ENCODE measurements around the gene IL1RAPL1. TPM values are rescaled to one million over a fixed set of nuclear protein-coding genes. Genes with fewer than 3 reads are reported as not detected.

The IL1RAPL1 gene
- total and polyA plus RNA-seq, 2 donors (not counting 3 experiments of a cell fraction or from before 2014, with no cell fraction given), result 0.79 to 1.3 TPM

- Histone ChIP-seq H3K9me1 (replicated peaks; ENCODE audit: control insufficient read depth, extremely low read depth, insufficient read depth, low read length) (no peaks in the 10 kb centered on the region), H3K4me3 (replicated peaks in 1 of 3; ENCODE audit: insufficient read depth in 1 of 3, low read depth in 1 of 3, low read length in 3 of 3) (no peak overlapping the region), H4K20me1 (replicated peaks; ENCODE audit: control insufficient read depth, extremely low read depth, insufficient read depth, low read length) (no peaks in the 10 kb centered on the region), H3K36me3 (ENCODE audit: control insufficient read depth in 2 of 2, extremely low read depth in 1 of 2, insufficient read depth in 2 of 2, low read length in 2 of 2) (no peaks in the 10 kb centered on the region), H3K27me3 (ENCODE audit: control insufficient read depth in 2 of 2, insufficient read depth in 2 of 2, low read length in 2 of 2) (no peaks in the 10 kb centered on the region), H3K9me3 (replicated peaks; ENCODE audit: control insufficient read depth, insufficient read depth, low read length) (no peaks in the 10 kb centered on the region), H3K79me2 (ENCODE audit: control insufficient read depth, insufficient read depth, low read length) (no peaks in the 10 kb centered on the region), H2AFZ (ENCODE audit: low read depth, low read length) (no peak overlapping the region), H3K4me1 (ENCODE audit: control insufficient read depth, extremely low read depth, insufficient read depth, low read length) (no peaks in the 10 kb centered on the region), H3K9ac (replicated peaks; ENCODE audit: extremely low read depth, insufficient read depth, low read length) (no peak overlapping the region), H3K27ac (ENCODE audit: insufficient read depth, low read depth, low read length) (no peak overlapping the region), H3K4me2 (ENCODE audit: insufficient read depth, low read length) (no peak overlapping the region)
- TF ChIP-seq FOS (IDR thresholded peaks at IDR 0.05; ENCODE audit: borderline replicate concordance, insufficient read depth, low read length) (no peak), JUN (IDR thresholded peaks at IDR 0.05; ENCODE audit: borderline replicate concordance, insufficient read depth, insufficient read length, low read depth) (no peak)
- CTCF ChIA-PET, result no interaction called here
- DNase-seq (ENCODE audit: low read depth, low spot score) (no peak), FAIRE-seq (no peak)
- intact Hi-C loops (cut with micrococcal nuclease), result no loop called here
- BruUV-seq (replicated peaks), result no TSS peak
- dilution Hi-C loops (cut with MboI; ENCODE audit: extremely low pct_ligation_motif_present, low sequenced_read_pairs), result no loop called here
- POLR2A ChIA-PET, result no interaction called here
Observed at GRCh38 chrX:28552882-28553829, 34.1 kb upstream of the IL1RAPL1 start.

GRCh38 chrX:28576117-28576516 lies 11.1 kb upstream of the IL1RAPL1 start:
- FAIRE-seq, result no peak
- H3K9me3 ChIP-seq (replicated peaks; ENCODE audit: control insufficient read depth, insufficient read depth, low read length), result no peaks in the 10 kb centered on the region
- no peaks in the 10 kb centered on the region for H3K4me1 ChIP-seq (ENCODE audit: control insufficient read depth, extremely low read depth, insufficient read depth, low read length)
- H3K4me3 ChIP-seq (replicated peaks in 1 of 3; ENCODE audit: insufficient read depth in 1 of 3, low read depth in 1 of 3, low read length in 3 of 3), result no peak overlapping the region
- H2AFZ ChIP-seq (ENCODE audit: low read depth, low read length), result no peak overlapping the region
- dilution Hi-C loops (cut with MboI; ENCODE audit: extremely low pct_ligation_motif_present, low sequenced_read_pairs) (no loop called here), intact Hi-C loops (cut with micrococcal nuclease) (no loop called here)
- no peaks in the 10 kb centered on the region for H4K20me1 ChIP-seq (replicated peaks; ENCODE audit: control insufficient read depth, extremely low read depth, insufficient read depth, low read length)
- no peak overlapping the region for H3K9ac ChIP-seq (replicated peaks; ENCODE audit: extremely low read depth, insufficient read depth, low read length)
- no peaks in the 10 kb centered on the region for H3K36me3 ChIP-seq (ENCODE audit: control insufficient read depth in 2 of 2, extremely low read depth in 1 of 2, insufficient read depth in 2 of 2, low read length in 2 of 2)
- H3K9me1 ChIP-seq (replicated peaks; ENCODE audit: control insufficient read depth, extremely low read depth, insufficient read depth, low read length), result no peaks in the 10 kb centered on the region
- no TSS peak for BruUV-seq (replicated peaks)
- TF ChIP-seq POLR2AphosphoS5 (IDR thresholded peaks at IDR 0.05; ENCODE audit: insufficient read depth, low read depth, low read length) (no peak), FOS (IDR thresholded peaks at IDR 0.05; ENCODE audit: borderline replicate concordance, insufficient read depth, low read length) (no peak), MAX (IDR thresholded peaks at IDR 0.05; ENCODE audit: insufficient read depth, insufficient read length) (no peak), GATA2 (IDR thresholded peaks at IDR 0.05; ENCODE audit: insufficient read depth, insufficient read length, low read depth, low read length) (no peak), EZH2 (IDR thresholded peaks at IDR 0.05; ENCODE audit: borderline replicate concordance, low read depth, low read length, severe bottlenecking) (no peak), MYC (IDR thresholded peaks at IDR 0.05; ENCODE audit: low read depth, low read length) (no peak), JUN (IDR thresholded peaks at IDR 0.05; ENCODE audit: borderline replicate concordance, insufficient read depth, insufficient read length, low read depth) (no peak), POLR2A (IDR thresholded peaks at IDR 0.05; ENCODE audit: low read depth, low read length) (no peak)
- TF ChIP-seq, protein P1, sequence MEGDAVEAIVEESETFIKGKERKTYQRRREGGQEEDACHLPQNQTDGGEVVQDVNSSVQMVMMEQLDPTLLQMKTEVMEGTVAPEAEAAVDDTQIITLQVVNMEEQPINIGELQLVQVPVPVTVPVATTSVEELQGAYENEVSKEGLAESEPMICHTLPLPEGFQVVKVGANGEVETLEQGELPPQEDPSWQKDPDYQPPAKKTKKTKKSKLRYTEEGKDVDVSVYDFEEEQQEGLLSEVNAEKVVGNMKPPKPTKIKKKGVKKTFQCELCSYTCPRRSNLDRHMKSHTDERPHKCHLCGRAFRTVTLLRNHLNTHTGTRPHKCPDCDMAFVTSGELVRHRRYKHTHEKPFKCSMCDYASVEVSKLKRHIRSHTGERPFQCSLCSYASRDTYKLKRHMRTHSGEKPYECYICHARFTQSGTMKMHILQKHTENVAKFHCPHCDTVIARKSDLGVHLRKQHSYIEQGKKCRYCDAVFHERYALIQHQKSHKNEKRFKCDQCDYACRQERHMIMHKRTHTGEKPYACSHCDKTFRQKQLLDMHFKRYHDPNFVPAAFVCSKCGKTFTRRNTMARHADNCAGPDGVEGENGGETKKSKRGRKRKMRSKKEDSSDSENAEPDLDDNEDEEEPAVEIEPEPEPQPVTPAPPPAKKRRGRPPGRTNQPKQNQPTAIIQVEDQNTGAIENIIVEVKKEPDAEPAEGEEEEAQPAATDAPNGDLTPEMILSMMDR (IDR thresholded peaks at IDR 0.05; ENCODE audit: extremely low read depth in 1 of 2, insufficient read depth in 1 of 2, low read depth in 1 of 2, low read length in 2 of 2), result no peak
- ChIA-PET POLR2A (no interaction called here), CTCF (no interaction called here)
- H3K4me2 ChIP-seq (ENCODE audit: insufficient read depth, low read length), result no peak overlapping the region
- H3K27ac ChIP-seq (ENCODE audit: insufficient read depth, low read depth, low read length), result no peak overlapping the region
- H3K27me3 ChIP-seq (ENCODE audit: control insufficient read depth in 2 of 2, insufficient read depth in 2 of 2, low read length in 2 of 2), result no peaks in the 10 kb centered on the region
- no peaks in the 10 kb centered on the region for H3K79me2 ChIP-seq (ENCODE audit: control insufficient read depth, insufficient read depth, low read length)
- no peak for DNase-seq (ENCODE audit: low read depth, low spot score)

Data from endothelial cell of umbilical vein (primary cell).